ENCODE results near the gene FUT4.

FUT4 gene

GRCh38 chr11:94515398-94515797 lies 28.3 kb upstream of the FUT4 start:
- Histone ChIP-seq H3K4me1 (ENCODE audit: control insufficient read depth, insufficient read depth, low read length, poor library complexity, severe bottlenecking) (peaks cover 9% of the 10 kb centered on the region), H3K27me3 (replicated peaks; ENCODE audit: control insufficient read depth, insufficient read depth, low read length, poor library complexity, severe bottlenecking) (no peaks in the 10 kb centered on the region), H3K4me3 (ENCODE audit: insufficient read depth, low read depth, low read length, poor library complexity, severe bottlenecking) (no peak overlapping the region), H3K27ac (ENCODE audit: insufficient read depth, low read length, poor library complexity, severe bottlenecking) (no peak overlapping the region), H3K36me3 (ENCODE audit: control insufficient read depth, insufficient read depth, low read length) (no peaks in the 10 kb centered on the region), H3K9me3 (ENCODE audit: control insufficient read depth, low read length) (no peaks in the 10 kb centered on the region)
- no peak for DNase-seq

GRCh38 chr11:94516725-94517124 lies 27.0 kb upstream of the FUT4 start:
- no peak overlapping the region for H3K4me3 ChIP-seq (ENCODE audit: insufficient read depth, low read depth, low read length, poor library complexity, severe bottlenecking)
- H3K27me3 ChIP-seq (replicated peaks; ENCODE audit: control insufficient read depth, insufficient read depth, low read length, poor library complexity, severe bottlenecking) = no peaks in the 10 kb centered on the region
- H3K36me3 ChIP-seq (ENCODE audit: control insufficient read depth, insufficient read depth, low read length) = no peaks in the 10 kb centered on the region
- H3K4me1 ChIP-seq (ENCODE audit: control insufficient read depth, insufficient read depth, low read length, poor library complexity, severe bottlenecking) = peaks cover 9% of the 10 kb centered on the region
- no peaks in the 10 kb centered on the region for H3K9me3 ChIP-seq (ENCODE audit: control insufficient read depth, low read length)
- DNase-seq = no peak
- H3K27ac ChIP-seq (ENCODE audit: insufficient read depth, low read length, poor library complexity, severe bottlenecking) = no peak overlapping the region

- Histone ChIP-seq H3K9me3 (ENCODE audit: control insufficient read depth, low read length) (no peaks in the 10 kb centered on the region), H3K4me1 (ENCODE audit: control insufficient read depth, insufficient read depth, low read length, poor library complexity, severe bottlenecking) (no peaks in the 10 kb centered on the region), H3K27me3 (replicated peaks; ENCODE audit: control insufficient read depth, insufficient read depth, low read length, poor library complexity, severe bottlenecking) (no peaks in the 10 kb centered on the region), H3K36me3 (ENCODE audit: control insufficient read depth, insufficient read depth, low read length) (no peaks in the 10 kb centered on the region), H3K27ac (ENCODE audit: insufficient read depth, low read length, poor library complexity, severe bottlenecking) (no peak overlapping the region), H3K4me3 (ENCODE audit: insufficient read depth, low read depth, low read length, poor library complexity, severe bottlenecking) (no peak overlapping the region)
- no peak for DNase-seq
Measured at GRCh38 chr11:94518300-94518699, 25.4 kb upstream of the FUT4 start.

GRCh38 chr11:94519478-94520084 lies 24.1 kb upstream of the FUT4 start:
- Histone ChIP-seq H3K4me1 (ENCODE audit: control insufficient read depth, insufficient read depth, low read length, poor library complexity, severe bottlenecking) (no peaks in the 10 kb centered on the region), H3K9me3 (ENCODE audit: control insufficient read depth, low read length) (no peaks in the 10 kb centered on the region), H3K27me3 (replicated peaks; ENCODE audit: control insufficient read depth, insufficient read depth, low read length, poor library complexity, severe bottlenecking) (no peaks in the 10 kb centered on the region), H3K27ac (ENCODE audit: insufficient read depth, low read length, poor library complexity, severe bottlenecking) (no peak overlapping the region), H3K36me3 (ENCODE audit: control insufficient read depth, insufficient read depth, low read length) (no peaks in the 10 kb centered on the region), H3K4me3 (ENCODE audit: insufficient read depth, low read depth, low read length, poor library complexity, severe bottlenecking) (no peak overlapping the region)
- DNase-seq = no peak

GRCh38 chr11:94521684-94522083 lies 22.0 kb upstream of the FUT4 start:
- Histone ChIP-seq H3K4me1 (ENCODE audit: control insufficient read depth, insufficient read depth, low read length, poor library complexity, severe bottlenecking) (no peaks in the 10 kb centered on the region), H3K27me3 (replicated peaks; ENCODE audit: control insufficient read depth, insufficient read depth, low read length, poor library complexity, severe bottlenecking) (no peaks in the 10 kb centered on the region), H3K36me3 (ENCODE audit: control insufficient read depth, insufficient read depth, low read length) (no peaks in the 10 kb centered on the region), H3K27ac (ENCODE audit: insufficient read depth, low read length, poor library complexity, severe bottlenecking) (no peak overlapping the region), H3K9me3 (ENCODE audit: control insufficient read depth, low read length) (no peaks in the 10 kb centered on the region), H3K4me3 (ENCODE audit: insufficient read depth, low read depth, low read length, poor library complexity, severe bottlenecking) (no peak overlapping the region)
- no peak for DNase-seq

GRCh38 chr11:94524341-94524740 lies 19.4 kb upstream of the FUT4 start:
- Histone ChIP-seq H3K4me1 (ENCODE audit: control insufficient read depth, insufficient read depth, low read length, poor library complexity, severe bottlenecking) (no peaks in the 10 kb centered on the region), H3K27ac (ENCODE audit: insufficient read depth, low read length, poor library complexity, severe bottlenecking) (no peak overlapping the region), H3K9me3 (ENCODE audit: control insufficient read depth, low read length) (no peaks in the 10 kb centered on the region), H3K27me3 (replicated peaks; ENCODE audit: control insufficient read depth, insufficient read depth, low read length, poor library complexity, severe bottlenecking) (no peaks in the 10 kb centered on the region), H3K4me3 (ENCODE audit: insufficient read depth, low read depth, low read length, poor library complexity, severe bottlenecking) (no peak overlapping the region), H3K36me3 (ENCODE audit: control insufficient read depth, insufficient read depth, low read length) (no peaks in the 10 kb centered on the region)
- no peak for DNase-seq

GRCh38 chr11:94525546-94526324 lies 18.0 kb upstream of the FUT4 start:
- H3K27ac ChIP-seq (ENCODE audit: insufficient read depth, low read length, poor library complexity, severe bottlenecking) = no peak overlapping the region
- no peaks in the 10 kb centered on the region for H3K9me3 ChIP-seq (ENCODE audit: control insufficient read depth, low read length)
- no peak for DNase-seq
- no peaks in the 10 kb centered on the region for H3K27me3 ChIP-seq (replicated peaks; ENCODE audit: control insufficient read depth, insufficient read depth, low read length, poor library complexity, severe bottlenecking)
- no peaks in the 10 kb centered on the region for H3K36me3 ChIP-seq (ENCODE audit: control insufficient read depth, insufficient read depth, low read length)
- no peak overlapping the region for H3K4me3 ChIP-seq (ENCODE audit: insufficient read depth, low read depth, low read length, poor library complexity, severe bottlenecking)
- no peaks in the 10 kb centered on the region for H3K4me1 ChIP-seq (ENCODE audit: control insufficient read depth, insufficient read depth, low read length, poor library complexity, severe bottlenecking)

GRCh38 chr11:94526645-94527438 lies 16.9 kb upstream of the FUT4 start:
- H3K4me1 ChIP-seq (ENCODE audit: control insufficient read depth, insufficient read depth, low read length, poor library complexity, severe bottlenecking) = no peaks in the 10 kb centered on the region
- no peak for DNase-seq
- H3K36me3 ChIP-seq (ENCODE audit: control insufficient read depth, insufficient read depth, low read length) = no peaks in the 10 kb centered on the region
- no peaks in the 10 kb centered on the region for H3K27me3 ChIP-seq (replicated peaks; ENCODE audit: control insufficient read depth, insufficient read depth, low read length, poor library complexity, severe bottlenecking)
- H3K9me3 ChIP-seq (ENCODE audit: control insufficient read depth, low read length) = no peaks in the 10 kb centered on the region
- no peak overlapping the region for H3K27ac ChIP-seq (ENCODE audit: insufficient read depth, low read length, poor library complexity, severe bottlenecking)
- H3K4me3 ChIP-seq (ENCODE audit: insufficient read depth, low read depth, low read length, poor library complexity, severe bottlenecking) = no peak overlapping the region

GRCh38 chr11:94528551-94528950 lies 15.2 kb upstream of the FUT4 start:
- Histone ChIP-seq H3K27me3 (replicated peaks; ENCODE audit: control insufficient read depth, insufficient read depth, low read length, poor library complexity, severe bottlenecking) (no peaks in the 10 kb centered on the region), H3K4me3 (ENCODE audit: insufficient read depth, low read depth, low read length, poor library complexity, severe bottlenecking) (no peak overlapping the region), H3K36me3 (ENCODE audit: control insufficient read depth, insufficient read depth, low read length) (no peaks in the 10 kb centered on the region), H3K9me3 (ENCODE audit: control insufficient read depth, low read length) (no peaks in the 10 kb centered on the region), H3K27ac (ENCODE audit: insufficient read depth, low read length, poor library complexity, severe bottlenecking) (no peak overlapping the region), H3K4me1 (ENCODE audit: control insufficient read depth, insufficient read depth, low read length, poor library complexity, severe bottlenecking) (no peaks in the 10 kb centered on the region)
- DNase-seq = no peak

GRCh38 chr11:94532211-94532610 lies 11.5 kb upstream of the FUT4 start:
- no peaks in the 10 kb centered on the region for H3K36me3 ChIP-seq (ENCODE audit: control insufficient read depth, insufficient read depth, low read length)
- DNase-seq = no peak

More at GRCh38 chr11:94532211-94532610, 11.5 kb upstream of the FUT4 start:
- Histone ChIP-seq H3K27me3 (replicated peaks; ENCODE audit: control insufficient read depth, insufficient read depth, low read length, poor library complexity, severe bottlenecking) (no peaks in the 10 kb centered on the region), H3K4me3 (ENCODE audit: insufficient read depth, low read depth, low read length, poor library complexity, severe bottlenecking) (no peak overlapping the region), H3K4me1 (ENCODE audit: control insufficient read depth, insufficient read depth, low read length, poor library complexity, severe bottlenecking) (no peaks in the 10 kb centered on the region), H3K9me3 (ENCODE audit: control insufficient read depth, low read length) (no peaks in the 10 kb centered on the region), H3K27ac (ENCODE audit: insufficient read depth, low read length, poor library complexity, severe bottlenecking) (no peak overlapping the region)

All from effector memory CD4-positive, alpha-beta T cell (primary cell).